NCI-H526 (cell line): ENCODE measurements around the gene PNMA8C.
"Not testable (repeated sequence)": the region's sequence is repeated elsewhere in the genome, so short reads cannot be mapped to it uniquely, and the experiment has no call there.

ENCODE experiments used
- DNase-seq, 2 experiments: peaks; one replicate each; lab custom pipeline; 2025; lab: John Stamatoyannopoulos, UW

PNMA8C gene

DNA sequence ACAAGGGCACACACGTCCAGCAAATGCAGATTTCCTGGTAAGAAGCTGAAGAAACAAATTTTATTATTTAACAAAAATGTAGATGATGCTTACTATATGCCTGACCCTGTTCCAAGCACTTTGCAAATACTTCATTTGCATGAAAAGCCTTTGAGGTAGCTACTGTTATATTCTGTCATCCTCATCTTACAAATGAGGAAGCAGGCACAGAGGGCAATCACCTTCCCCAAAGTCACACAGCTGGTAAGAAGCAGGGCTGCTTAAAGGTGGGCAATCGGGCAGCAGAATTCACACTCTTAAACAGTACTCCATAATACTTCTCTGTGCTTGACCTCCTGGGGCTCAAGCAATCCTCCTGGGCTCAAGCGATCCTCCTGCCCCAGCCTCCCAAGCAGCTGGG, 18.3 kb upstream of the PNMA8C start:
- no peak for DNase-seq

GRCh38 chr19:46446021-46446420, 17.3 kb upstream of the PNMA8C start:
- DNase-seq, result no peak

DNA sequence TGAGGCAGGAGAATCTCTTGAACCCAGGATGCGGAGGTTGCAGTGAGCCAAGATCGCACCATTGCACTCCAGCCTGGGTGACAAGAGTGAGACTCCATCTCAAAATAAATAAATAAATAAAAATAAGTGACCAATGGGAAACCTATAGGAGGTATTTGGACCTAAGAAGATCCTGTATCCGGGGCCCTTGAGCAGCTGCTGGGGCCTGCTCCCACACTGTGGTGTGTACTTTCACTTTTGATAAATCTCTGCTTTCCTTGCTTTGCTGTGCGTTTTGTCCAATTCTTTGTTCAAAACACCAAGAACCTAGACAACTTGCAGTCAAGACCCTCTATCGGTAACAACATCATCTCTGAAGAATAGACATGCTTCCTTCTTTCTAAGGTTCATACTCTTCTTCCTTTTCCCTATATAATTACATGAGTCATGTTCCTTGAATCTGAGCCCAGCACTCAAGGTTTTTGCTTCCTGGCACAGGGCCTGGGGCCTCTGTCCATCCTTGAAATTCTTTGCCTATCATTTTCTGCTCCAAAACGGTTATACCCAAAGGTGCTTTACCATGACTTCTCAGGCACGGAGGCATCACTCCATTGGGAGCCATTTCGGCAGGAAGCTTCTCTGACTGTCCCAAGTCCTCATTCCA, 14.2 kb upstream of the PNMA8C start:
- no peak for DNase-seq

GRCh38 chr19:46441866-46442265, 13.1 kb upstream of the PNMA8C start:
- no peak for DNase-seq

- DNase-seq, result not testable (repeated sequence)
Measured at GRCh38 chr19:46435689-46436088, 7.0 kb upstream of the PNMA8C start.

GRCh38 chr19:46435009-46435408, 6.3 kb upstream of the PNMA8C start:
- no peak for DNase-seq

- DNase-seq, result not testable (repeated sequence)
Measured at GRCh38 chr19:46433470-46433869, 4.7 kb upstream of the PNMA8C start.

DNA sequence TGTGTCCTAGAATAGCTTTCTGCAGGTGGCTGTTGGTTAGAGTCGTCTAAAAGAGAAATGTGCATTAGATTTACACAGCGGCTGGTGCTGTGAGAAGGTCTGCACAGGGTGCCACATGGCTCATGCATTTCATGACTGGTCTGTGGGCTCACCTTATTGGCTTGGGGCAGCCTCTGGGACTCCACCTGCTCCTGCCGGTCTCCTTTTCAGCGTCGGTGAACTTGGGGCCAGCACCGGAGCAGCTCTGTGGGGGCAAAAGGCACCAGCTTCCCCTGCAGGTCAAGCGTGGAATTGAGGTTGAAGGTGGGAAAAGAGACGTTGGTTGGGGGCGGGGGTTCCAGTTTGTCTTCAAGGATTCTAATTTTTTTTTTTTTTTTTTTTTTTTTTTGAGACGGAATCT, 3.1 kb upstream of the PNMA8C start:
- DNase-seq, result peak in 1 of 2 experiments; percentile 11

GRCh38 chr19:46429999-46430398, 1.3 kb upstream of the PNMA8C start:
- no peak for DNase-seq

DNA sequence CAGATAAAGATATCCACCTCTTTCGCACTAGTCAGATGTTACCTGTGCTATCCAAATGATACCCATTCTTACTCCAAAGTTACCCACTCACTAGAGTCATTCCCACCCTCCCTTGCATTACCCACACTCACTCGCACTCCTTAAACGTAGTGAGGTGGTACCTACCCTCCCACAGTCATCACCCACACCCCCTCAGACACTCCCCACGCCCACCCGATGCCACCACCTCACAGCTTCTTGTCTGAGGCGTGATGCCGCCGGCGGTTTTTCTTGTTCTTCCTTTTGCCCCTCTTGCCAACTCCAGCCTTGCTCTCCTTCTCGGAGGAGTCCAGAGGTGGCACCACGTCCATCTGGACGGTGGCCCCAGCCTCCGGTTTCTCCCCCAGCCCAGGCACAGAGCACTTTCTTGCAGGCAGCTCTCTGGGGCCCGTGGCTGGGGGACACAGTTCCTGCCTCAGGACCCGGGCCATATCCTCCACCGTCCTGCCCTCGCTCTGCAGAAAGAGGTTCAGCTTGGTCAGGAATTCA, 1.2 kb downstream of the PNMA8C start:
- no peak for DNase-seq

DNA sequence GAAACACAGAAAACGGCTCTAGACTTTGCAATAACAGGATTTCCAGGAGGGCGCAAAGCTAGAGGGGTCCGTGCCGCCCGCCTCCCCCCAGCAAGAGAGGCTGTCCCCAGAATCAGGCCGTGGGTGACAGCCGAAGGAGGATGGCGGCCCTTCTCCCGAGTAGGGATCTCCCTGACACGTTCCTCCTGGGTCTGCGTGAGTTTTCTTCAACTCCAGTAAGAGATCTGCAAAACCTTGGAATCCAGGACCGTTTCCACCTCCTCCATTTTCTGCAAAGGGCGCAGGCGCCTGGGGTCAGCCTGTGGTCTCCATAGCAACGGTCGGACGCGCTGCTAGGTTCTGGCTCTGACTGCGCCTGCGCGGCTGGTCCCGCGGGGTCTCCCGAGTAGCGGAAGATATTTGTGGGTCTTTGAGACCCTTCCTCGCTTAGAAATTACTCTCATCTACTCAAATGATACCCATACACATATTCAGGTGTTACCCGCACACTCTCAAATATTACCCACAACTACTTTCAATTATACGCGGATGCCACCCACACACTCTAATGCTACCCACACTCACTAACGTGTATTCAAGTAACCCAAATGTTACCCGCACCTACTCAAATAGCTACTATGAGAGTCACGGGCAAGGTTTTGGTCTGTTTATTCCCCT, 2.1 kb downstream of the PNMA8C start:
- DNase-seq, result peak; percentile 59 to 88

GRCh38 chr19:46426035-46426505, 2.7 kb downstream of the PNMA8C start:
- no peak for DNase-seq

DNA sequence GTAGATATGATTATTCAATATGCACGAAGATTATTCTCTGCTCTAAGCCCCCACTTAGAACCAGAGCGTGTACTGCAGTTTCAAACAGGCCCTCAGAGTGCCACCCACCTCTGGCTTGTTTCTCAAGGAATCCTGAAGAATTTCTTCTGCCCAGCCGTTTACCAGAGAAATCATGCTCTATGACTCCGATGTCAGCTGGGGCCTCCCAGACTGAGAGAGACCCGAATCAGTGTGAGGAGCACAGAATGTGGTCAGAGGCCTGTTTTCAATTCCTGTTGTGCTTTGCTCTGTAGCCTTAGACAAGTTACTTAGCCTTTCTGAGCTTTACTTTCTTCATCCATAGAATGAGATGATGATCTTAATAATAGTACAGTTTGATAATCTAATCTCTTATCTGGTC, 5.5 kb downstream of the PNMA8C start:
- no peak for DNase-seq

GRCh38 chr19:46422344-46422743, 6.4 kb downstream of the PNMA8C start:
- no peak for DNase-seq

DNA sequence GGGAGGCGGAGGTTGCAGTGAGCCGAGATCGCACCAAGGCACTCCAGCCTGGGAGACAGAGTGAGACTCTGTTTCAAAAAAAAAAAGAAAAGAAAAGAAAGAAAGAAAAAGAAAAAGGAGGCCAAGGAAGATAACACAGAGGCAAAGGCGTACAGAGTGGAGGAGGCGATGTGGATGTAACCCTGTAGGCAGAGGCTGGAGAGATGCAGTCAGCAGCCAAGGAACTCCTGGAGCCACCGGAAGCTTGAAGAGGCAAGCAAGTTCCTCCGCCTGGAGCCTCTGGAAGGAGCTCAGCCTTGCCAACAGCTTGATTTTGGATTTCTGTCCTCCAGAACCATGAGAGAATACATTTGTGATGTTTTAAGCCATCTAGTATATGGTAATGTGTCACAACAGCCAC, 8.7 kb downstream of the PNMA8C start:
- DNase-seq, result no peak

GRCh38 chr19:46415804-46416709, 12.7 kb downstream of the PNMA8C start:
- DNase-seq, result peak; percentile 61 to 95

DNA sequence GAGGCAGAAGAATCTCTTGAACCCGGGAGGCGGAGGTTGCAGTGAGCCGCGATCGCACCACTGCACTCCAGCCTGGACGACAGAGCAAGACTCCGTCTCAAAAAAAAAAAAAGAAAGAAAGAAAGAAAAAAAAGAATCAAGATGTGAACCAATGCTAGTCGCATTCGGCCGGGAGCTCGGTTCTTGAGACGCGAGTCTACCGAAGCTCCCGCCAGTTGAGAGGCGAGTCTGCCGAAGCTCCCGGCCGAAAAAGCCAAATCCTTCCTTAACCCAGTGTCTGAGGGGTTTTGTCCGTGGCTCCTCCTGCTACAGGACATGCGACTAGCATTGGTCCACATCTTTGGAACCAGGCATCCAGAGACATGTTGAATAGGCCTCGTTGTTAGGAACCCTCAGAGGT, 13.8 kb downstream of the PNMA8C start:
- DNase-seq, result not testable (repeated sequence)

- DNase-seq, result peak; percentile 86 to 94
Measured at GRCh38 chr19:46413262-46414031, 15.3 kb downstream of the PNMA8C start, which contains the start of gene CCDC8. TSS of gene CCDC8 (minus strand) at chr19:46413564. CDS start at chr19:46412810, 754 bp downstream.

DNA sequence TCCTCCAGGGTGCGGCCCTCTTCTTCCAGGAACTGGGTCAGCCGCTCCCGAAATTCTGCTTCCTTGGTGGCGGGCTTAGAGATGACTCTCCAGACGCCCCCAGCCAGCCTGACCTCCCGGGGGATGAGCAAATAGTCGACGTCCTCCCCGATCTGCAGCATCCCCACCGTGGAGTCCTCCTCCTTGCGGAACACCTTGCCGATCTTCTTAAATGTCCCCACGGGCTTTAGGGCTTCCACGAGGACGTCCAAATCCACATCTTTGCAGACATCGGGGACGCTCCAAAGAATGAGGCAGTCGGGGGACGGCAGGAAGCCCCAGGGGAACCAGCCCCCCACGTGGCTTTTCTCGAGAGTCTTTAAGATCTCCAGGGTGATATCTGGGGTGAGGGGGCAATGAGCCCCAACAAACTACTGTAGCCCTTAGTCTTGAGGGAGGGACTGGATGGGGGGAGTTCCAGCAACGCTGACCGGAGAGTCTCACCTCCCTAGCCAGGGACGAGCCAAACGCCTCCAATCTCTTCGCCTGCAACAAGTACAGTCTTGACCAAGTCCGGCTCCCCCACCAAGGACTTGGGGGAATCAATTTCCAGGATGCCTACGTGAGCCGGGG, 16.0 kb downstream of the PNMA8C start:
- DNase-seq, result no peak

DNA sequence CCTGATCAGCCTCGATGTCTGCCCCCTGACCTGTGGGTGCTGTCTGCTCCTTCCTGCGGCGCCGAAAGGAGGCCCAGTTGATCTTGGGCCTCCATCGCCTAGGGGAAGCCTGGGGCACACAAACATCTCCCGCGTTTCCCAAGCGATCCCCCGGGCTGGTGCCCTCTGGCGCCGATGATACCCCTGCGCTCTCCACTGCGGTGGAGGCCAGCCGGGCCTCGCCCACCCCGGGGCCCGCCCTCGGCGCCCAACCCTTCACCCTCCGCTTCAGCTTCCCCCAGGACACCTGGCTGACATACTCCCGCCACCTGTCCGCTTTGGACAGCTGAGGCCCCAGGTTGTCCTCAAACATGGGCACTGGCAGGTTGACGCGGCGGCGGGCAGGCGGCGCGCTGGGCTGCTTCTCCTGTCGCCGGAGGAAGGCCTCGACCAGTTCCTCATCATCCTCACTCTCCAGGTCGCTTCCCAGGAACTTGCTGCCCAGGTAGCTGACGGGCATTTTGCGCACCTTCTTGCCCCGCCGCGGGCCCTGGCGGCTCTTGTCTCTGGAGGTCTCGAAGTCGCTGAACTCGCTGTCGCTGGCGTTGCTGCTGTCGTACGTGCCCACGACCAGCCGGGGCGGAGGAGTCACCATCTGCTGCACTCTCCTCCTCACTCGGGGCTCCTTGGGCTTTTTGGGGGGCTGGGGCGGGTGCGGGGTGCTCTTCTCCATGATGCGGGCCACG, 16.6 kb downstream of the PNMA8C start:
- peak in 1 of 2 experiments; percentile 54 for DNase-seq
